Nephron (organoid): ENCODE data around the gene RAB5B.
A peak's percentile ranks its signal among the peaks of the same experiment; 100 is the strongest.

Experiments
- H3K27ac Mint-ChIP-seq, 3 experiments: 2 replicates each; pipeline ENCODE4 v1.8.0; 2020; ENCODE audit warnings: mixed read lengths in 3 of 3, mild to moderate bottlenecking in 2 of 3, moderate library complexity in 1 of 3
- H3K27me3 Mint-ChIP-seq: 2 replicates; pipeline ENCODE4 v1.8.0; 2021; ENCODE audit warnings: low read depth, mild to moderate bottlenecking, moderate library complexity, mixed read lengths
- H3K36me3 Mint-ChIP-seq: 2 replicates; pipeline ENCODE4 v1.8.0; 2020; ENCODE audit warnings: low read depth, mixed read lengths
- H3K4me1 Mint-ChIP-seq: 2 replicates; pipeline ENCODE4 v1.8.0; 2020; ENCODE audit warnings: mixed read lengths
- H3K4me3 Mint-ChIP-seq, 3 experiments: 2 replicates each; pipeline ENCODE4 v1.8.0; 2020; ENCODE audit warnings: mild to moderate bottlenecking in 3 of 3, mixed read lengths in 3 of 3, moderate library complexity in 2 of 3
- H3K9me3 Mint-ChIP-seq: 2 replicates; pipeline ENCODE4 v1.8.0; 2020; ENCODE audit warnings: mixed read lengths
- CTCF ChIP-seq, 3 experiments: fragments of 200-600 bp; sonication (generic); IDR thresholded peaks; one replicate each; pipeline ENCODE4 v1.5.0; 2021; ENCODE audit warnings: antibody characterized with exemption in 3 of 3; ENCODE audit not compliant: unreplicated experiment in 3 of 3

RAB5B gene

GRCh38 chr12:55955344-55955743 is 18.5 kb upstream of the RAB5B start:
- no peak overlapping the region for H3K4me3 Mint-ChIP-seq
- no peaks in the 10 kb centered on the region for H3K4me1 Mint-ChIP-seq
- H3K27ac Mint-ChIP-seq: no peak overlapping the region
- no peaks in the 10 kb centered on the region for H3K36me3 Mint-ChIP-seq
- no peak for TF ChIP-seq CTCF (IDR thresholded peaks at IDR 0.05; ENCODE audit: unreplicated experiment in 3 of 3)
- H3K9me3 Mint-ChIP-seq: no peaks in the 10 kb centered on the region
- no peaks in the 10 kb centered on the region for H3K27me3 Mint-ChIP-seq

- H3K36me3 Mint-ChIP-seq: no peaks in the 10 kb centered on the region
- no peaks in the 10 kb centered on the region for H3K4me1 Mint-ChIP-seq
- H3K4me3 Mint-ChIP-seq: no peak overlapping the region
- H3K27ac Mint-ChIP-seq: no peak overlapping the region
- no peaks in the 10 kb centered on the region for H3K9me3 Mint-ChIP-seq
- no peak for TF ChIP-seq CTCF (IDR thresholded peaks at IDR 0.05; ENCODE audit: unreplicated experiment in 3 of 3)
- no peaks in the 10 kb centered on the region for H3K27me3 Mint-ChIP-seq
These were observed 17.9 kb upstream of the RAB5B start for GRCh38 chr12:55955800-55956508.

- no peak overlapping the region for H3K4me3 Mint-ChIP-seq
- H3K4me1 Mint-ChIP-seq: no peaks in the 10 kb centered on the region
- no peaks in the 10 kb centered on the region for H3K36me3 Mint-ChIP-seq
- no peak overlapping the region for H3K27ac Mint-ChIP-seq
- TF ChIP-seq CTCF (IDR thresholded peaks at IDR 0.05; ENCODE audit: unreplicated experiment in 3 of 3): no peak
- H3K27me3 Mint-ChIP-seq: no peaks in the 10 kb centered on the region
- H3K9me3 Mint-ChIP-seq: no peaks in the 10 kb centered on the region
These were observed 16.6 kb upstream of the RAB5B start for GRCh38 chr12:55957106-55957859.

- H3K27ac Mint-ChIP-seq: no peak overlapping the region
- no peak for TF ChIP-seq CTCF (IDR thresholded peaks at IDR 0.05; ENCODE audit: unreplicated experiment in 3 of 3)
These were observed 10.1 kb upstream of the RAB5B start for GRCh38 chr12:55963760-55964159.

GRCh38 chr12:55965240-55965639 is 8.6 kb upstream of the RAB5B start:
- H3K4me3 Mint-ChIP-seq: peak overlapping the region; percentile 91 to 96 (median 93)
- TF ChIP-seq CTCF (IDR thresholded peaks at IDR 0.05; ENCODE audit: unreplicated experiment in 3 of 3): no peak
- no peaks in the 10 kb centered on the region for H3K27me3 Mint-ChIP-seq
- H3K9me3 Mint-ChIP-seq: no peaks in the 10 kb centered on the region
- H3K36me3 Mint-ChIP-seq: peaks cover under 1% of the 10 kb centered on the region
- peak overlapping the region in 2 of 3 experiments; percentile 87 to 94 for H3K27ac Mint-ChIP-seq
- H3K4me1 Mint-ChIP-seq: peaks cover 29% of the 10 kb centered on the region

More at GRCh38 chr12:55963760-55964159, 10.1 kb upstream of the RAB5B start:
- Mint-ChIP-seq H3K27me3 (no peaks in the 10 kb centered on the region), H3K36me3 (no peaks in the 10 kb centered on the region), H3K4me3 (no peak overlapping the region), H3K4me1 (peaks cover 29% of the 10 kb centered on the region), H3K9me3 (no peaks in the 10 kb centered on the region)
